Measurements from ENCODE around the gene PPTC7.

DNA sequence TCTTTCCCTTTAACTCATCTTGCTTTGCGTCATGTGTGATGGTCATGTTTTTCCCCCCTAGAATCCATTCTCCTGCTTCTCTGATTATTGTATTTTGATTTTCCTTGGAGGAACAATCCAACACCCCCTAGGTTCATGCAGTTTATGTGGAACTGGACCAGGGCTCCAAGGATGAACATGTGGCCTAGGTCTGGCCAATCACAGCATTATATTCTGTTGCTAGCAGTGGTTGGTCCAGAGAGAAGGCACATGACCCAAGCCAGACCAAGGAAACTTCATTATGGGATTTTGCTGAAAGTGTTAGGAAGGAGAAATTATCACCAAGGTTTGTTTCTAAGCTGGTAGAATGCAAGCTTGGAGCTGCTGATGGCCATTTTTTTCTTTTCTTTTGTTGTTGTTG, 6.9 kb upstream of the PPTC7 start:
- TF ChIP-seq CTCF (conservative IDR thresholded peaks at IDR 0.05), result no peak
- TF ChIP-seq EZH2 (IDR thresholded peaks at IDR 0.05; ENCODE audit: low read depth), result no peak
